ENCODE data around the gene ONECUT1.

GRCh38 chr15:52800828-52801747 lies 11.0 kb upstream of the ONECUT1 start:
- no peak for TF ChIP-seq POLR2A (IDR thresholded peaks at IDR 0.05)
- TF ChIP-seq CTCF (IDR thresholded peaks at IDR 0.05): no peak

All from thyroid gland (tissue), 4 donors.